ENCODE measurements around the gene KISS1R. TPM values are rescaled to one million over a fixed set of nuclear protein-coding genes. Genes with fewer than 3 reads are reported as not detected.
"Not testable (repeated sequence)": the region's sequence is repeated elsewhere in the genome, so short reads cannot be mapped to it uniquely, and the experiment has no call there.

Gene KISS1R
- total and polyA plus RNA-seq, 2 donors from 2014 or later = 0.69 TPM; not detected in 1

DNA sequence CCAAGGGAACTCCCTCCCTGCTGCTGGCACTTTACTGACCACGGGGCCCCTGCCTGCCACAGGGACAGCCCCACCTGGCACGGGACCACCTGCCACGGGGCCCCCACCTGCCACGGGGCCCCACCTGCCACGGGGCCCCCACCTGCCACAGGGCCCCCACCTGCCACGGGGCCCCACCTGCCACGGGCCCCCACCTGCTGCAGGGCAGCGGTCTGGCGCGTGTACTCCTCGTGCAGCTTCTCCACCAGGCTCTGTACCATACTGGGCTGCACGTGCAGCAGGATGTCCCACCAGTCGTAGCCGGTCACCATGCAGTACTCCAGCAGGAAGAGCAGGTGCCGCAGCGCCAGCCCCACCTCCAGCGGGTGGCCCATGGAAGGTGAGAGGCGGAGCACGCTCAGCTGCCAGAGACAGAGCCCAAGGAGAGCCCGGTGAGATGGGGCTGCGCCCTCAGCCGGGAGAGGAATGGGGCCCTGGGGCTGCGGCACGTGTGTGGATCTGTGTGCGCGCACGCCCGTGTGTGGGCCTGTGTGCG is 40.3 kb upstream of the KISS1R start:
- no peak overlapping the region for H3K4me3 ChIP-seq (ENCODE audit: low read length in 3 of 3)
- H3K27me3 ChIP-seq (ENCODE audit: control insufficient read depth, insufficient read depth, low read length) = no peaks in the 10 kb centered on the region
- TF ChIP-seq, protein P1, sequence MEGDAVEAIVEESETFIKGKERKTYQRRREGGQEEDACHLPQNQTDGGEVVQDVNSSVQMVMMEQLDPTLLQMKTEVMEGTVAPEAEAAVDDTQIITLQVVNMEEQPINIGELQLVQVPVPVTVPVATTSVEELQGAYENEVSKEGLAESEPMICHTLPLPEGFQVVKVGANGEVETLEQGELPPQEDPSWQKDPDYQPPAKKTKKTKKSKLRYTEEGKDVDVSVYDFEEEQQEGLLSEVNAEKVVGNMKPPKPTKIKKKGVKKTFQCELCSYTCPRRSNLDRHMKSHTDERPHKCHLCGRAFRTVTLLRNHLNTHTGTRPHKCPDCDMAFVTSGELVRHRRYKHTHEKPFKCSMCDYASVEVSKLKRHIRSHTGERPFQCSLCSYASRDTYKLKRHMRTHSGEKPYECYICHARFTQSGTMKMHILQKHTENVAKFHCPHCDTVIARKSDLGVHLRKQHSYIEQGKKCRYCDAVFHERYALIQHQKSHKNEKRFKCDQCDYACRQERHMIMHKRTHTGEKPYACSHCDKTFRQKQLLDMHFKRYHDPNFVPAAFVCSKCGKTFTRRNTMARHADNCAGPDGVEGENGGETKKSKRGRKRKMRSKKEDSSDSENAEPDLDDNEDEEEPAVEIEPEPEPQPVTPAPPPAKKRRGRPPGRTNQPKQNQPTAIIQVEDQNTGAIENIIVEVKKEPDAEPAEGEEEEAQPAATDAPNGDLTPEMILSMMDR (IDR thresholded peaks at IDR 0.05; ENCODE audit: borderline replicate concordance, extremely low read depth, insufficient read depth) = no peak
- no peaks in the 10 kb centered on the region for H3K9me3 ChIP-seq (ENCODE audit: control insufficient read depth in 2 of 3, insufficient read depth in 1 of 3, low read length in 3 of 3)
- no peak overlapping the region for H3K27ac ChIP-seq (ENCODE audit: low read depth in 2 of 2, low read length in 2 of 2)
- no peak for DNase-seq
- FAIRE-seq = no peak
- peaks cover 0 to 3% (median 0%) of the 10 kb centered on the region in 3 donors for H3K4me1 ChIP-seq (ENCODE audit: control insufficient read depth in 2 of 3, insufficient read depth in 2 of 3, low read depth in 1 of 3, low read length in 3 of 3)
- H3K36me3 ChIP-seq (ENCODE audit: control insufficient read depth in 2 of 3, insufficient read depth in 3 of 3, low read length in 3 of 3) = peaks cover 2 to 18% (median 2%) of the 10 kb centered on the region in 3 donors
- no peak overlapping the region for H3K9ac ChIP-seq (ENCODE audit: low read length in 3 of 3)
- intact Hi-C loops (cut with DNase I) = no loop called here

DNA sequence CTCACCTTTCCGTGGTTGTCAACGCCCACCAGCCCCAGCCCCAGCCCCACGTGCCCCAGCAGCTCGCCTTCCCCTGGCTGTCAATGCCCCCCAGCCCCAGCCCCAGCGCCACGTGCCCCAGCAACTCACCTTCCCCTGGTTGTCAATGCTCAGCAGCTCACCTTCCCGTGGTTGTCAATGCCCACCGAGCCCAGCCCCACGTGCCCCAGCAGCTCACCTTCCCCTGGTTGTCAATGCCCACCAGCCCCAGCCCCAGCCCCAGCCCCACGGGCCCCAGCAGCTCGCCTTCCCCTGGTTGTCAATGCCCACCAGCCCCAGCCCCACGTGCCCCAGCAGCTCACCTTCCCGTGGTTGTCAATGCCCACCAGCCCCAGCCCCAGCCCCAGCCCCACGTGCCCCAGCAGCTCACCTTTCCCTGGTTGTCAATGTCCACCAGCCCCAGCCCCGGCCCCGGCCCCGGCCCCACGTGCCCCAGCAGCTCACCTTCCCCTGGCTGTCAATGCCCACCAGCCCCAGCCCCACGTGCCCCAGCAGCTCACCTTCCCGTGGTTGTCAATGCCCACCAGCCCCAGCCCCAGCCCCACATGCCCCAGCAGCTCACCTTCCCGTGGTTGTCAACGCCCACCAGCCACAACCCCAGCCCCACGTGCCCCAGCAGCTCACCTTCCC is 39.0 kb upstream of the KISS1R start:
- not testable (repeated sequence) for FAIRE-seq; H3K9me3 ChIP-seq (ENCODE audit: control insufficient read depth in 2 of 3, insufficient read depth in 1 of 3, low read length in 3 of 3)
- peaks cover 2 to 18% (median 2%) of the 10 kb centered on the region in 3 donors for H3K36me3 ChIP-seq (ENCODE audit: control insufficient read depth in 2 of 3, insufficient read depth in 3 of 3, low read length in 3 of 3)

DNA sequence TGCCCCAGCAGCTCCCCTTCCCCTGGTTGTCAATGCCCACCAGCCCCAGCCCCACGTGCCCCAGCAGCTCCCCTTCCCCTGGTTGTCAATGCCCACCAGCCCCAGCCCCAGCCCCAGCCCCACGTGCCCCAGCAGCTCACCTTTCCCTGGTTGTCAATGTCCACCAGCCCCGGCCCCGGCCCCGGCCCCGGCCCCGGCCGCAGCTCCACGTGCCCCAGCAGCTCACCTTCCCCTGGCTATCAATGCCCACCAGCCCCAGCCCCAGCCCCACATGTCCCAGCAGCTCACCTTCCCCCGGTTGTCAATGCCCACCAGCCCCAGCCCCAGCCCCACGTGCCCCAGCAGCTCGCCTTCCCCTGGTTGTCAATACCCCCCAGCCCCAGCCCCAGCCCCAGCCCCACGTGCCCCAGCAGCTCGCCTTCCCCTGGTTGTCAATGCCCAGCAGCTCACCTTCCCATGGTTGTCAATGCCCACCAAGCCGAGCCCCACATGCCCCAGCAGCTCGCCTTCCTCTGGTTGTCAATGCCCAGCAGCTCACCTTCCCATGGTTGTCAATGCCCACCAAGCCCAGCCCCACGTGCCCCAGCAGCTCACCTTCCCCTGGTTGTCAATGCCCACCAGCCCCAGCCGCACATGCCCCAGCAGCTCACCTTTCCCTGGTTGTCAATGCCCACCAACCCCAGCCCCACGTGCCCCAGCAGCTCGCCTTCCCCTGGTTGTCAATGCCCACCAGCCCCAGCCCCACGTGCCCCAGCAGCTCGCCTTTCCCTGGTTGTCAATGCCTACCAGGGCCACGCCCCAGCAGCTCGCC is 38.2 kb upstream of the KISS1R start:
- intact Hi-C loops (cut with DNase I); H3K27ac ChIP-seq (ENCODE audit: low read depth in 2 of 2, low read length in 2 of 2); H3K9me3 ChIP-seq (ENCODE audit: control insufficient read depth in 2 of 3, insufficient read depth in 1 of 3, low read length in 3 of 3); H3K4me3 ChIP-seq (ENCODE audit: low read length in 3 of 3); H3K27me3 ChIP-seq (ENCODE audit: control insufficient read depth, insufficient read depth, low read length); H3K9ac ChIP-seq (ENCODE audit: low read length in 3 of 3); H3K4me1 ChIP-seq (ENCODE audit: control insufficient read depth in 2 of 3, insufficient read depth in 2 of 3, low read depth in 1 of 3, low read length in 3 of 3); FAIRE-seq: not testable (repeated sequence)
- peaks cover 2 to 12% (median 2%) of the 10 kb centered on the region in 3 donors for H3K36me3 ChIP-seq (ENCODE audit: control insufficient read depth in 2 of 3, insufficient read depth in 3 of 3, low read length in 3 of 3)
- DNase-seq = peak in 1 of 5 donors; percentile 86

More for the DNA sequence above, 39.0 kb upstream of the KISS1R start:
- H3K4me3 ChIP-seq (ENCODE audit: low read length in 3 of 3); intact Hi-C loops (cut with DNase I); H3K9ac ChIP-seq (ENCODE audit: low read length in 3 of 3); H3K27ac ChIP-seq (ENCODE audit: low read depth in 2 of 2, low read length in 2 of 2); H3K4me1 ChIP-seq (ENCODE audit: control insufficient read depth in 2 of 3, insufficient read depth in 2 of 3, low read depth in 1 of 3, low read length in 3 of 3); H3K27me3 ChIP-seq (ENCODE audit: control insufficient read depth, insufficient read depth, low read length): not testable (repeated sequence)
- DNase-seq = peak in 1 of 5 donors; percentile 86

DNA sequence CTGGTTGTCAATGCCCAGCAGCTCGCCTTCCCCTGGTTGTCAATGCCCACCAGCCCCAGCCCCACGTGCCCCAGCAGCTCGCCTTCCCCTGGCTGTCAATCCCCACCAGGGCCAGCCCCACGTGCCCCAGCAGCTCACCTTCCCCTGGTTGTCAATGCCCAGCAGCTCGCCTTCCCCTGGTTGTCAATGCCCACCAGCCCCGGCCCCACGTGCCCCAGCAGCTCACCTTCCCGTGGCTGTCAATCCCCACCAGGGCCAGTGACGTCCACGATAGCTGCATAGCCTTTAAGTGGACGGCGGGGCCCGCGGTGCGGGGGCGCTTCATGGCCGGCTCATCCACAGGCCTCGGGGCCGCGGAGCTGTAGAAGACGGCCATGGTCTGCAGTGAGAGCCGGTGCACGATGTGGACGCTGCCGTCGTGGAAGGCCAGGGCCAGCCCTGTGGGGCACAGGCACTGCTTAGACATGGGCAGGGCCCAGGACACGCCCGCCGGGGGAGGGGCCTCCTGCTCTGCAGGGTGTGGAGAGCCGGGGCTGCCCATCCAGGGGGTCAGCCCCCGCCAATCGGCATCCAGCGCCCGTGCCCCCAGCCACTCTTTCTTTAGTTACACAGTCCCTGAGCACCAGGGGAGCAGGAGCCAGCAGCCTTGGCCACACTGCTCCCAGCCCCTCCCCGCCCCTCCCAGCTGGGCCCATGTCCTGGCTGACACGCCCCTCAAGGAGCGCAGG is 37.3 kb upstream of the KISS1R start:
- FAIRE-seq = no peak
- TF ChIP-seq, protein P1 (IDR thresholded peaks at IDR 0.05; ENCODE audit: borderline replicate concordance, extremely low read depth, insufficient read depth) = no peak
- H3K9ac ChIP-seq (ENCODE audit: low read length in 3 of 3) = no peak overlapping the region
- intact Hi-C loops (cut with DNase I) = no loop called here
- H3K27me3 ChIP-seq (ENCODE audit: control insufficient read depth, insufficient read depth, low read length) = no peaks in the 10 kb centered on the region
- peaks cover 2 to 17% (median 2%) of the 10 kb centered on the region in 3 donors for H3K36me3 ChIP-seq (ENCODE audit: control insufficient read depth in 2 of 3, insufficient read depth in 3 of 3, low read length in 3 of 3)
- DNase-seq = peak in 1 of 5 donors; percentile 80
- no peaks in the 10 kb centered on the region for H3K9me3 ChIP-seq (ENCODE audit: control insufficient read depth in 2 of 3, insufficient read depth in 1 of 3, low read length in 3 of 3)
- H3K4me1 ChIP-seq (ENCODE audit: control insufficient read depth in 2 of 3, insufficient read depth in 2 of 3, low read depth in 1 of 3, low read length in 3 of 3) = no peaks in the 10 kb centered on the region
- no peak overlapping the region for H3K4me3 ChIP-seq (ENCODE audit: low read length in 3 of 3)
- no peak overlapping the region for H3K27ac ChIP-seq (ENCODE audit: low read depth in 2 of 2, low read length in 2 of 2)
